ENCODE measurements around the gene MYL9. TPM values are rescaled to one million over a fixed set of nuclear protein-coding genes. Genes with fewer than 3 reads are reported as not detected.
"Not testable (repeated sequence)": the region's sequence is repeated elsewhere in the genome, so short reads cannot be mapped to it uniquely, and the experiment has no call there.

MYL9 gene
- total RNA-seq, 1 donor from 2014 or later = 1,833 TPM

DNA sequence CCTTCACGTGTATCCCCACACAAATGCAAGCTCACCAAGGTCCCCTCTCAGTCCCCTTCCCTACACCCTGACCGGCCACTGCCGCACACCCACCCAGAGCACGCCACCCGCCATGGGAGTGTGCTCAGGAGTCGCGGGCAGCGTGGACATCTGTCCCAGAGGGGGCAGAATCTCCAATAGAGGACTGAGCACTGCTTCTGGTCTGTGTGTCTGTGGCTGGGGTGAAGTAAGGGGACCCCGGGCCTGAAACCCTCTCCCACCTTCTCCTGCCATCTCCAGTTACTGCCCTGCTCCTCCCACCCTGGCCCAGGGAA, 8.3 kb downstream of the MYL9 start:
- no peak for DNase-seq (ENCODE audit: low spot score)

DNA sequence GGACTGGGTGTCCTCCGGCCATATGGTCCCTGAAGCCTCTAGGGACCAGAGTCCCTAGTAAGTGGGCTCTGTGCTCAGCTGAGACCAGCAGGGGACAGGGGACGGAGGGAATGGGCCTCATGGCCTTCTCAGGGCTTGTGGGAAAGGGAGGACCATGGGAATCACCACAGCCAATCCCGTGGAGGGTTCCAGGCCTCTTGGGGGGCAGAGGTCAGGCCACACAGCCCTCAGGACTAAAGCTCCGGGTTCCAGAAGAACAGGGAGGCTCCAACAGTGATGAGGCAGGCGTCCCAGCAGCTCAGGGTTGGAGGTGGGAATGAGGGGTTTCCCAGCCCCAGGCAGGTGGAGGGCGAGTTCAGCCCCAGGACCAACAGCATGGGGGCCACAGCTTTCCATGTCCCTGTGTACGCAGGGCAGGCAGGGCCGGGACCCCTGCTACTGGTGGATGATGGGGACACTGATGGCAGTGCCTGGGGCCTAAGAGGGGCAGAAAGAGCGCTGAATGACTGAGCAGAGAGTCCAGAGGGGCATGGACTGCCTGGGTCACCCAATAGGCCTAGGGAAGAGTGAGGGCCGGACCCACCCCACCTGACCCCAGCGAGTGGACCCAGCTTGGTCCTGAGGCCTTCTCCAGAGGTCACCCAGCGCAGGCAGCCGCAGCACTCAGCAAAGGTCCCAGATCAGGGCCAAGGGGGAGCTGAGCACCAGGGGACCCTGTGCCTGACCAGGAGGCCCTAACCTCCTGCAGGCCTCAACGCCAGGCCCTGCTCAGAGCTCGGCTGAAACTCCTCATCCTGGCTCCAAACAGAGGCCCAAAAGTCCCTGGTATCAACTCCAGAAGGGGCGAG, 8.8 kb downstream of the MYL9 start:
- DNase-seq (ENCODE audit: low spot score) = no peak

GRCh38 chr20:36550790-36551299, 9.5 kb downstream of the MYL9 start:
- DNase-seq (ENCODE audit: low spot score) = no peak

DNA sequence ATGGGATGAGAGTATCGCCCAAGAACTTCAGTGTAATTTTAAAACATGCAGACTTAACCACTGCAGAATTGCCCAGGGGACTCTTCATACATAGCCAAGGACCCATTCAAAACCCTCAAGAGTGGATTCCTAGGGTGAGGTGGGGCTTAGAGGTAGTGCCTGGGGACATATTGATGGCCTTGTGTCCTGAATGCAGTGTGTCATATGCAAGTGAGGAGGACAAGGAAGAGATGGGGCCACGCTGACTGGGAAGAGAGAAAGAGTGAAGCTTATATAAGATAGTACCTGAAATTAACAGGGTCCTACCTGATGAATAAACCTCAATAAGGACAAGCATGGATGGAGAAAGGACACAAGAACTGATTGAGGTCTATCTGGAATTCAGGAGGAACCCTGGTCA, 13.9 kb downstream of the MYL9 start:
- no peak for DNase-seq (ENCODE audit: low spot score)

GRCh38 chr20:36562724-36563123, 21.4 kb downstream of the MYL9 start:
- DNase-seq (ENCODE audit: low spot score) = no peak

- no peak for DNase-seq (ENCODE audit: low spot score)
These were observed 22.1 kb downstream of the MYL9 start for GRCh38 chr20:36563374-36563773.

DNA sequence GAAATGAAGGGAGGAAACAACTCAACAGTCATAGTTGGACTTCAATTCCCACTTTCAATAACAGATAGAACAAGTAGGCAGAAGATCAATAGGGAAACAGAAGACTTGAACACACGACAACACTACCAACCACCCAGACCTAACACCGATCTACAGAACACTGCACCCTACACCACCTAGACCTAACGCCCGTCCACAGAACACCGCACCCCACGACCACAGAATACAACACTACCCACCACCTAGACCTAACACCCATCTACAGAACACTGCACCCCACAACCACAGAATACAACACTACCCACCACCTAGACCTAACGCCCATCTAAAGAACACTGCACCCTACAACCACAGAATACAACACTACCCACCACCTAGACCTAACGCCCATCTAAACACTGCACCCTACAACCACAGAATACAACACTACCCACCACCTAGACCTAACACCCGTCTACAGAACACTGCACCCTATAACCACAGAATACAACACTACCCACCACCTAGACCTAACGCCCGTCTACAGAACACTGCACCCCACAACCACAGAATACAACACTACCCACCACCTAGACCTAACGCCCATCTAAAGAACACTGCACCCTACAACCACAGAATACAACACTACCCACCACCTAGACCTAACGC, 22.9 kb downstream of the MYL9 start:
- DNase-seq (ENCODE audit: low spot score) = not testable (repeated sequence)

DNA sequence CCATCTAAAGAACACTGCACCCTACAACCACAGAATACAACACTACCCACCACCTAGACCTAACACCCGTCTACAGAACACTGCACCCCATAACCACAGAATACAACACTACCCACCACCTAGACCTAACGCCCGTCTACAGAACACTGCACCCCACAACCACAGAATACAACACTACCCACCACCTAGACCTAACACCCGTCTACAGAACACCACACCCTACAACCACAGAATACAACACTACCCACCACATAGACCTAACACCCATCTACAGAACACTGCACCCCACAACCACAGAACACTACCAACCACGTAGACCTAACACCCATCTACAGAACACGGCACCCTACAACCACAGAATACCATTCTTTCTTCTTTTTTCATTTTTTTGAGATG, 23.4 kb downstream of the MYL9 start:
- not testable (repeated sequence) for DNase-seq (ENCODE audit: low spot score)

DNA sequence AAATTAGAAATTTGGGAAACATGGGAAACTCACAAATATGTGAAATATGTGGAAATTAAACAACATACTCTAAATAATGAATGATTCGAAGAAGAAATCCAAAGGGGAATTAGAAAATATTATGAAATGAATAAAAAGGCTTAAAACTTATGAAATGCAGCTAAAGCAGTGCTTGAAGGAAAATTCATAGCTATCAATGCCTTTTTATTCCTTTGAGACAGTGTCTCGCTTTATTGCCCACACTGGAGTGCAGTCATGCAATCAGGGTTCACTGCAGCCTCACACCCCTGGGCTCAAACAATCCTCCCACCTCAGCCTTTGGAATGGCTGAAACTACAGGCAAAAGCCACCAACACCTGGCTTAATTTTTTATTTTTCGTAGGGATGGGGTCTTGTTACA, 24.2 kb downstream of the MYL9 start:
- DNase-seq (ENCODE audit: low spot score) = no peak

GRCh38 chr20:36569847-36570429, 28.6 kb downstream of the MYL9 start:
- DNase-seq (ENCODE audit: low spot score) = no peak

DNA sequence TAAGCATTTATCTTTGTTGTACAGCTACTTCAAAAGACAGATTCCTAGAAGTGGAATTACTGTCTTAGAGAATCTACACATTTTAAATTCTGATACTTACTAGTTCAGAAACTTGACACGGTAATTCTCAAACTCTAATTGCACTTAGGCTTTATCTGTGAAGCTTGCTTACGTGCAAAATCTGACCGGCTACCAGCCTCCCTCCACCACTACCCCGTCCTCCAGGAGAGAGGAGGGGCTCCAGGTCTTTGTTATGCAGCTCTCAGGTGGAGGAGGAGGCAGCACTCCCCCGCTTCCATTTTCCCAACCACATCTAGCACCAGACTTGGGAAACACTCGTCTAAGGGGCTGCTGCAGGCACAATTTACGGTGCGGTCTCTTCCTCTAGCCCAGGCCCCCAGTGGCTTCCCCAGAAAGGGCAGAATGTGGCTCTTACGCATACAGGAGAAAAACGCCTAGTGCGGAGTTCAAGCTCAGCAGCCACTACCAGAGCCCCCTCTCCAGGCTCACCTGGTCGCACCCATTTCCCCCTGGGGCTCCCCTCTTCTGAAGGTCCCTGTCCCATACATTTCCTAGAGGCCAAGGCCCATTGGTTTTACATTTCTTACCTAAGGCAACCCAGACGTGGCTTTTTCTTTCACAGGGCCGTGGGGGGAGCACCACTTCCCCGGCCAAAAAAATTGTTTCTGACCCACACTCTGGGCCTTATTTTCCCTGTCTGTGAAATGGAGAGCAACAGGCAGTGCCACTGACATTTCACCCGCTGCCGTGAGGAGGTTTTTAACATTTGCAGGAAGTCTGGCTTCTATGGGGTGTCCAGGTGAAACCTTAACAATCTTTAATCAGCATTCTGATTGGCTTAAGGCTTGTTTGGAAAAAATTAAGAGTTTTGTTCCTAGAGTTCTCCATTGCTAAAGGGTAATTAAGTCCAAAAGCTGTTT, 30.5 kb downstream of the MYL9 start:
- no peak for DNase-seq (ENCODE audit: low spot score)

DNA sequence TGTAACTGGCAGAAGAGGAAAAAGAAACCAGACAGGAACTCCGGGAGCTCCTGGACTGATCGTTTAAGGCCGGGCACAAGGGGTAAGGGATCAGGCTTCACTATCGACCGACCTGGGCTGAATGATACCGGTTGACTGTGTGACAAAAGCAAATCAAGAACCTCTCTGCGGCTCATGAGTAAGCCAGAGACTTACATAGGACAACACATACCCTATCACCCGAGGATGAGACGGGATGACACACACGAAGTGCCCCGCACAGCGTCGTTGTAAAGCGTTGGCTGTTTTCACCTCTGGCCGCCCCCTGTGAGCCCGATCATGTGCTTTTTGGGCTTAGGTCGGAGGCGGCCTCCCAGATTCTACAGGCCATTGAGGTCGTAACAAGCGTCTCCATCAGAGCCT, 31.4 kb downstream of the MYL9 start:
- DNase-seq (ENCODE audit: low spot score) = peak; percentile 69

DNA sequence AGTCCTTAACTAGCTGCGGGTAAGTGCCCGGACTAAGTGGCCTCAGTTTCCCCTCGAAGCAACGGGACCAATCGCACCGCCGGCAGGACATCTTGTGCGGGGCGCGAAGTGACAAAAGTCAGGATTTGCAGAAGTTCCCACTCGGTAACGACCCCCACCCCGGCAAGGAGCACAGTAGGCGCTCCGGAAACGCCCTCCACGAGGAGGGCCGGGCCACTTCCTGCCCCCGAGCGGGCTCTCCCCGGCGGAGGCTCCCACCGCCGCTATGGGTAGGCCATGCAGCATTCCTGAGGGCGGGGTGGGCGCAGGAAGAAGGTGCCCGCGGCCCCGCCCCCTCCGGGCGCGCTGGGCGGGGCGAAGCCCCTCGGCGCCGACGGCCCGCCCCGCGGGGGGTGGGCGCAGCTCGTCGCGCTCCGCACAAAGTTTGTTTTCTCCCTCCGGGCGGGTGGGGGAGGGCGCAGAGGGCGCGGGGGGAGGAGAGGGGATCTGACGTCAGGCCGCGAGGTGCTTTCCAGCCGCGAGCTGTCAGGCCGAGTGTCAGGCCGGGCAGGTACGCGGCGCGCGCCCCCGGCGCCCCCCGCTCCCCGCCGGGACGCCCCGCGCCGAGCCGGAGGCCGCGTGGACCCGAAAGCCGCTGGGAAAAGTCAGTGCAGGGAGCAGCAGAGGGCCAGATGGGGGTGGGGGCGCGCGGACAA, 31.9 kb downstream of the MYL9 start, which contains the start of gene TGIF2:
Gene TGIF2, plus strand, starts transcription at position 495 of the 695 bp plus-strand sequence. CDS start 5,178 bp downstream, outside the sequence.
- DNase-seq (ENCODE audit: low spot score) = peak; percentile 84

GRCh38 chr20:36573798-36574365, 32.6 kb downstream of the MYL9 start:
- no peak for DNase-seq (ENCODE audit: low spot score)

DNA sequence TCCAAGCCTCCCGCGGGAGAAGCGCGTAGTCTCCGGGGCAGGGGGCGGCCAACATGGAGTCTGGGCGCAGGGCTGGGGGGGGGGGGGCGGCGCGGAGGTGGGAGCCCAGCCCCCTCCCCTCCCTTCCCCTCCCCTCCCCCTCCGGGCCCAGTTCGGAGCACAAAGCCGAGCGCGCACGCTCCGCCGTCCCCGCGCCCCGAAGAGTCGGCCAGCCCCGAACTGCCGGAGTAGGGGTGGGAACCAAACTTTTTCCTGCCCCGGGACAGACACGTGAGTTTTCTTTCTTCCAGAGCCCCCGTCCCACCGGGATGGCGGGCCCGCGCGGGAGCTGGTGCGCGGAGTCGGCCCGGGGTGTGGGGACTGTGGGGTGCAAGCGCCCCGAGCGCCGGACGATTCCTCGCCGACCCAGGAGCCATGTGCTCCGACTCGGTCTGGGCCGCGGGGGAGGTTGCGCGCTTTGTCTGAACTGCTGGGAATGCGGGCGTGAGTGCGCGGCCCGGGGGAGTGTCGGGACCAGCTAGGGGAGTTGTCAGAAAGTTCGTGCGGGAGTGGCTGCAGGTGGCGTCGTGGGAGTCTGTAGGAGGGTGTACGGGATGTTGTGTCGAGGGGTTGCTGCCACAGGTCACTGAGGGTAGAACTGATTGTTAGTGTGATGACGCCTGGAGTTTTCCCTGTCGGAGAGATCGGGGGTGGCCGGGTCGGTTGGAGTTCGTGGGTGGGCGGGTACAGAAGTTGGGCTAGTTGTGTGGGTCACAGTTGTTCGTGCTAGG, 33.2 kb downstream of the MYL9 start:
- peak; percentile 27 for DNase-seq (ENCODE audit: low spot score)

DNA sequence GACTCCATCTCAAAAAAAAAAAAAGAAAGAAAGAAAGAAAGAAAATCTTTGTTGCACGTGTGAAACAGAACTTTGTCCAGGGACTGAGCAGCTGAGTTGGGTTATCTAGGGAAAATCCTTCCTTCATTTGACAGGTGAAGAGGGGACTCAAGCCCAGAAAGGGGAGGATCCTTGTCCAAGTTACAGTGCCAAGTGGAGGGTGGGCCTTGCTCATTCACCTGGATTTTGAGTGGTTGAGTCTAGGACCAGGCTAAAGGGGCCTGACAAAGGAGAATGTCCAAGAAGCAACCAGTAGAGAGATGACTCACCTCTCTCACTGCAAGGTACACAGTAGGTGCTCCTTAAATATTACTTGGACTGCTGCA, 34.7 kb downstream of the MYL9 start:
- DNase-seq (ENCODE audit: low spot score) = no peak

- no peak for DNase-seq (ENCODE audit: low spot score)
These were observed 37.2 kb downstream of the MYL9 start for GRCh38 chr20:36578356-36579041.

DNA sequence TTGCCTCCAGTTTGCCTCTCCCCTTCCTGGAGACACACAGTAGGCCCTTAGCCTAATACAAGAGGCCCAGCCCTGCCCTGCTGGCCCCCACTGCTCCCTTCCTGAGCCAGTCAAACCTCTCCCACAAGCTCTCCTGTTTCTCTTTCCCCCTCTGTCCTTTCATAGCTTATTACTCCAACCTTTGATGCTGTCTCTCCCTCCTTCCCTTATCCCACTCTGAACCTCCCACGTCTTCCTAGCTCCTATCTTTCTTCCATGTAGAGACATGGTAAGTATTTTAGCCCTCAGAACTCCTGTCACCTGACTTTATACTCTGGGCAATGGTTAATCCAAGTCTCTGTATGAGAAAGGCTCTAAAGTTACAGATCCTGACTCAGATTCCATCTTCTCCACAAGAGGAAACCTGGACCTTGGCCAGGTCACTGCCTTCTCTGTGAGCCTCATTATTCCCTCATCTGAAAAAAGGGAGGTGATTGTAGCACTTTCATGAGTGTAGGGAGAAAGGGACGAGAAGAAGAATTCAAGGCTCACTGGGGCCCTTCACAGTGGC, 38.8 kb downstream of the MYL9 start:
- no peak for DNase-seq (ENCODE audit: low spot score)

- no peak for DNase-seq (ENCODE audit: low spot score)
These were observed 41.0 kb downstream of the MYL9 start for GRCh38 chr20:36582322-36582721.
